GM21515 (cell line): ENCODE measurements around the gene NINL.

Experiments used
- ATAC-seq: cut with Tn5 transposase; IDR thresholded peaks from one replicate; pipeline ENCODE4 v1.9.1; 2021; ENCODE audit not compliant: unreplicated experiment

The NINL gene

GRCh38 chr20:25468126-25469075 is 116.9 kb downstream of the NINL start:
- no peak for ATAC-seq

DNA sequence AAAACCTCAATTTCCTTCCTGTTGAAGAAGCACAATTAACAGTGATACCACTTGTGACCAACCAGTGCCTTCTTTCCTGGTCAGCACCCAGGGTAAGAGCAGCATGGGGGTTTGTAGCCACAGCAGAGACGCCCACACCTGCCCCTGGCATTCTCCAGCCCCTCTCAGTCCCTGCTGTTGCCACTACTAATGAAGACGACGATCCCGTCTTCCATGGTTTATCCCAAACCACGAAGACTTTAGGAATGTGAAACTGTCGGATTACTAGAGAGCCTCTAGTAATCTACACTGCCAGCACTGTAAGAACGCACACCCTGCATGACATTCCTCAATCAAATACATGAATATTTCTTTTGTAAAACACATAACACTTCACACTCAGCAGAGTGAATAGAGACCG is 117.9 kb downstream of the NINL start:
- ATAC-seq = no peak

- ATAC-seq = no peak
Measured at GRCh38 chr20:25466846-25467245, 118.5 kb downstream of the NINL start.

GRCh38 chr20:25465243-25466135 is 119.8 kb downstream of the NINL start:
- ATAC-seq = no peak

GRCh38 chr20:25464501-25465242 is 120.7 kb downstream of the NINL start:
- ATAC-seq = no peak

DNA sequence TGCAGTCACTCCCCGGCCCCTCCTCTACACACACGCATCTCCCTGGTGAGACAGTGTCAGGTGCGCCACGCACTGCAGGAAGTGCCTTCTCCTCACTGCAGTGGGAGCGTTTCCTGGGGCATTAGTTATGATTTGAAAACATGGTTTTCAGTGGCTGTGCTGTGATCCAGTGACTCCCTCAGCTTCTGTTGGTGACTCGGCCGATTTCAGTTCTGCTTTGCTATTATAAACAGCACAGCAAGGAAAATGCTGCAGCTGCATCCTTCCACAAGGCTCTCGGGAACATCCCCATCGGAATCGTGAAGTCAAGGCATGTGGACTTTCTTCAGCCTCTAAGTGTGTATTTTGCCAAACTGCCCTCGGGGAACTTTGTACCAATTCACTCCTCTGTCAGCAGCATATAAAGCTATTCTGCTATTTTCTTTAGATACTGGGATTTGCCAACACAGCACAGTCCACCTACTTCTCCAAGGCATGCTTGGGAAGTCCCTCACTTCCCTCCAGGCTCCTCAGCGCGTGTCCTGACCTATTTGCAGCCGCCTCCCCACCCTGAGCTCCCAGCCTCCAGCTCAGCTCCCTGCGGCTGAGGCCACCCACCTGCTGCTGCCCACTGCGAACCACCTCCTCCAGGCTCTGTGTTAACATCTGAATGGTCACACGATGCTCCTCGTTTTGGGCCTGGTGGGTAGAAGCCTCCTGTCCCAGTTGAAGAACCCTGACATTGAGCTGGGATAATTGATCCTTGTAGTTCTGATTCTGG is 123.4 kb downstream of the NINL start:
- no peak for ATAC-seq

- ATAC-seq = no peak
Measured at GRCh38 chr20:25461281-25461650, 124.1 kb downstream of the NINL start.

GRCh38 chr20:25460566-25461280 is 124.6 kb downstream of the NINL start:
- ATAC-seq = no peak

GRCh38 chr20:25459916-25460535 is 125.3 kb downstream of the NINL start:
- ATAC-seq = no peak

DNA sequence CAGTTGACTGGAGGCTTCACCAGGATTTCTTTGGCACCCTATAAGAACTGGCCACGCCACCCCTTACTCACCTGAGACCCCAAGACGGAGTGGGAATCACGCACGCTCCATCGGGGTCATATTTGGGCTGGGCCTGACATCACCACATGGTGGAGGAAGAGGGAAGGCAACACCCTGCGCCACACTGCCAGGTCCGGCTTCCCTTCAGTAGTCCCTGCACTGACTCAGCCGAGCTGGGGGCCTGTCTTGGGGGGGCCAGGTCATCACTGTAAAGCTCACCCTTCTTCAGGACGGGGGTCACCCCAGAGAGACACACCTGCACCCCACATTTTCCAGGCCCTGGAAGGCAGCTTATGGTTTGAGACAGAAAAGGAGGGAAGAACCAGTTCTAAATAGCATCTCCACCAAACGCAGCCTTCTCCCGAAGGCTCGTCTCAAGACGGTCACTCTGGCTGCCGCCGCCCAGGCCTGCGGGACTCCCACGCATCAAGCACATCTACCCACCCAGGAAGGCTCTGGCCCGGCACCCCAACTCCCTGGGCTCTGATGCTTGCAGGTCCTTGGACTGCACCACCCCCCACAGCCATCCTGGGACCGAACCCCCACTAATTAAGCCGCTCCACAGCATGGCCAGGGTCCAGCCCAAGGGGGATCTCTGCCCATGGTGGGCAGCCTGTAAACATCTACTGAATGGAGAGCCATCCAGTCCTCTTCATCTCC is 126.1 kb downstream of the NINL start:
- ATAC-seq = no peak

DNA sequence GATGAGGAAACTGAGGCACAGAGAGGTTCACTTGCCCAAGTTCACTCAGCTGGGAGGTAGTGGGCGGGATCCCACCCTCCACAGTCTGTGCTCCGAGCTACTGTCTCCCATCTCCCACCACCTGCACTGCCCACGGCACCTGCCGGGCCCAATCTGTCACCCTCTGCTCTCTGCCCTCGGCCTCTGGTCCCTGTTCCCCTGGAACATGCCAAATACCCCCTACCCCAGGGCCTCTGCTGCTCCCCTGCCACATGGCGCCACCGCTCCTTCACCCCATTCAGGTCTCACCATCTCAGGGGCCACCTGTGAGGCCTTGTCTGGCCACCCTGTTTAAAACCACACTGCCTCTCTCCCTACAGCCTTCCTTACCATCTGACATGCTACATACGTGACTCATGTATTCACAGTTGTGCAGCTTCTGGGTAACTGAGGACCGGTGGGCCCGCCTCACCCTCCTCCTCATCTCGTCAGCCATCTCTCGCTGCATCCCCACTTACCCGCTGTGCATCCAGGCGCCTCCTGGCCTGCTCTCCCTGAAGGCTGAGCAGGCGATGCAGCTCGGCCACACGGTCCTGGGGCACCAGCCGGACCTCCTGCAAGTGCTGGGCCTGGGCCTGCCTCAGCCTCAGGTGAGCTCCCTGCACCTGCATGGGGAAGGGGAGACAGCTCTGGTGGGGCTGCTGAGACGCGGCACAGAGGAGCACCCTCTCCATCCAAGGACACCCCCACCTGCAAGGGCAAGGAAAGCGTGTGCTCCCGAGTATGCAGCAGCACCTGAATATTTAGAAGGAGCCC is 127.2 kb downstream of the NINL start:
- ATAC-seq = no peak

- ATAC-seq = no peak
Measured at GRCh38 chr20:25454153-25454900, 131.0 kb downstream of the NINL start.

- no peak for ATAC-seq
Measured at GRCh38 chr20:25453035-25453810, 132.1 kb downstream of the NINL start.

GRCh38 chr20:25452333-25452732 is 133.0 kb downstream of the NINL start:
- no peak for ATAC-seq

- ATAC-seq = no peak
Measured at GRCh38 chr20:25447671-25448070, 137.7 kb downstream of the NINL start.

- no peak for ATAC-seq
Measured at GRCh38 chr20:25444556-25444955, 140.8 kb downstream of the NINL start.
